B cell (primary cell): Measurements from ENCODE around the gene PSMD6.

ENCODE experiments used
- CTCF ChIP-seq: fragments of 200-600 bp; IDR thresholded peaks from one replicate; pipeline ENCODE4 v1.8.0; 2022; ENCODE audit warnings: antibody characterized with exemption, mild to moderate bottlenecking
- EZH2 ChIP-seq: IDR thresholded peaks from 2 replicates; pipeline ENCODE4 v1.6.1; 2012; ENCODE audit warnings: borderline replicate concordance, low read depth, mild to moderate bottlenecking, moderate library complexity, low read length; ENCODE audit not compliant: insufficient read depth, poor library complexity, severe bottlenecking

DNA sequence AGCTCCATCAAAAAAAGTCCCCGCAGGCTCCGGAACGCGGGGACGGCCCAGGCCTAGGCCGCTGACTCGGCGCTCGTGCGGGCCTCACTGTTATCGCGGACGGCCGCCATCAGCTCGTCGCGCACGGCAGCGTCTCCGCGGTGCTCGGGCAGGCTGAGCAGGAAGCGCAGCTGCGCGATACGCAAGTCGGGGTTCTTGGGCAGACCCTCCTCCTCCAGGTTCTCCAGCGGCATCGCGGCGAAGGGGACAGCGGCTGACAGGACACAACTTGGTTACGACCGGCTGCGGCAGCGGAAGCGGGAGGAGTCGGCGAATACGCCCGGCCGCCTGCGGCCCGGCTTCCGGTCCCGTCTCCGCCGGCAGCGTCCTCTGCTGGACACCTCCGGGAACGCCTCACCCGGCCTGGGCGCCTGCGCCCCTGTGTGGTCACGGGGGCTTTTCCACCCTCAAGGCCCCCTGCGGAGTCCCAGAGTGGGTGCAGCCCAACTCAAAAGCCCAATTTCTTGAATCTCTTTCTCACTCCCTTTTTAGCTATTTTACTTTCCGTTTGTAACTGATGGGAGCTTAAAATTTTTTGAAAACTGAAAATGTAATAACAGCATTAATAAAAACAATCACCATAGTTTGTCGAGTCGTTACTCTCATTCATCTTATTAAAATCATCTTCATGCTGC lies at the start of gene PSMD6:
- peak; percentile 100 for TF ChIP-seq CTCF
- no peak for TF ChIP-seq EZH2
